Subcutaneous preadipocyte (primary cell): ENCODE results near the gene YPEL2. TPM values are rescaled to one million over a fixed set of nuclear protein-coding genes. Genes with fewer than 3 reads are reported as not detected.

Experiments used
- small RNA-seq: library from RNA; depleted of rRNA; stranded (forward); fragments of <200 nt; gene quantifications from one replicate; pipeline ENCODE3, GENCODE V24; 2012
- total RNA-seq: library from RNA; depleted of rRNA; stranded (reverse); fragments of >200 nt; gene quantifications from 2 replicates; pipeline ENCODE4 v1.2.3, GENCODE V29; 2012

Gene YPEL2
- total RNA-seq, result 8.2 and 11.0 TPM in 2 replicates

DNA sequence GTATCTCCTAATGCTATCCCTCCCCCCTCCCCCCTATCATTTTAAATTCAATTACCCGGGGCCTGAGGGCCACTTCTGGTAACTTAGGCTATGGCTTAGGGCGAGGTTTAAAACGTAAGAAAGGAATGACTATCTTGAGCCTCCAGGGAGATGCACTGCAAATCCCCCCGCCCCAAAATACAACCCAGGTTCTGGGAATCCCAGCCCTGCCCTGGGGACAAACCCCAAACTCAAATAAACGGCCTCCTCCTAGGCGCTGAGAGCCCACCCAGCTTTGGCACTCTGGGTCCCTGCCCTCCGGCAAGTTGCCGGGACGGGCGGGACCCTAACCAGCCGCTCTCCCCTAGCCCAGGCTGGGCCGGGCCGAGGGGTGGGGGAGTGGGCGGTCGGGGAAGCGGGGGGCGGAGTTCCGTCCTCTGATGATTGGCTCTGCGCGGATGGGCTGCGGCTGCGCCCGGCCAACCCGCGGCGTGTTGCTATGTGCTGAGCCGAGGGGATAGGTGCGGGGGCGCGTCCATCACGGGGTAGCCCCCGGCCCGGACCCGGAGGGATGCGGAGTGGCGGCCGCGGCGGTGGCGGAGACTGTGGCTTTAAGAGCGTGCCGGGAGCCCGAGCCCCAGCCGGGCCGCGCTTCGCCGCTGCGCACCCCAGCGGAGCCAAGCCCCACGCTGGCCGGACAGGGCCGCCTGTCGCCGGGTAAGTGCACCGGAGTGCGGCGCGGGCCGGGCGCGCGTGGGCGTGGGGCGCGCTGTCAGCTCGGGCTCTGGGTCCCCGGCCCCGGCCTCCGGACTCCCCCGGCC, at the start of gene YPEL2:
Gene YPEL2, plus strand, starts transcription at position 527 of the 800 bp plus-strand sequence. CDS start 21,755 bp downstream, outside the sequence.

Small RNAs within 50 kb of the gene (small RNA-seq; reads per million reads assigned to genes)
- gene MIR4729, result not detected

Other genes with a start within 250 kb of the YPEL2 start
- gene TRIM37, start 224.8 kb upstream of the YPEL2 start, total RNA-seq, result 23.5 and 26.8 TPM in 2 replicates
- gene SKA2, start 176.5 kb upstream of the YPEL2 start, total RNA-seq, result 23.9 and 35.8 TPM in 2 replicates
- gene PRR11, start 175.9 kb upstream of the YPEL2 start, total RNA-seq, result 23.9 and 49.2 TPM in 2 replicates
- gene SMG8, start 121.6 kb upstream of the YPEL2 start, total RNA-seq, result 14.7 and 19.5 TPM in 2 replicates
- 0.37 and 0.59 TPM in 2 replicates for gene GDPD1, start 111.1 kb upstream of the YPEL2 start, total RNA-seq
- gene DHX40, start 234.0 kb downstream of the YPEL2 start, total RNA-seq, result 44.8 and 47.4 TPM in 2 replicates